ENCODE results near the gene CFAP92. TPM values are rescaled to one million over a fixed set of nuclear protein-coding genes. Genes with fewer than 3 reads are reported as not detected.

The CFAP92 gene
- total RNA-seq, 4 donors from 2014 or later = 0.40 to 2.5 (median 0.57) TPM

DNA sequence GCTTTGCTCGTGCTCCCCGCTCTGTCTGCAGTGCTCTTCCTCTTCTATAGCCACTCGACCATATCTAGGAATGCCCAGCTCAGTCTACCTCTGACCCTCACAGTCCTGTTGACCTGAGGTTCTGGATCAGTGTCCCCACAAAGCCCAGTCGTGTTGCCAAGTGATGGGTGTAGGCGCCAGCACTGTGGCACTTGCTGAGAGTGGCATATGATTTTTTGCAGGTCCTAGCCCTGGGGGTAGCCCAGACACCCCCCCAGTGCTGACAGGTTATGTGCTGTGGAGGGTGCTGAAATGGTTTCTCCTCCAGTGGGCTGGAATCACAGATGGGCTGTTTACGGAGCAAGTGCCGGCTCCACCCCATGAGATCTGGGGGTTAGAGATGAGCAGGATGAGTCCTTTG lies 82.0 kb downstream of the CFAP92 start:
- TF ChIP-seq POLR2A (IDR thresholded peaks at IDR 0.05) (no peak), CTCF (IDR thresholded peaks at IDR 0.05) (no peak)
- peaks cover 65 to 70% of the 10 kb centered on the region in 2 donors for H3K36me3 ChIP-seq
- no peaks in the 10 kb centered on the region for H3K9me3 ChIP-seq
- H3K27me3 ChIP-seq = no peaks in the 10 kb centered on the region
- H3K4me1 ChIP-seq = no peaks in the 10 kb centered on the region
- 83 to 93% methylated on average over 5 to 7 of the region's 7 CpGs for WGBS, 2 donors
- no peak overlapping the region for H3K27ac ChIP-seq
- intact Hi-C loops (cut with DNase I) = no loop called here
- DNase-seq = no peak
- H3K4me3 ChIP-seq (replicated peaks in 1 of 3) = no peak overlapping the region

DNA sequence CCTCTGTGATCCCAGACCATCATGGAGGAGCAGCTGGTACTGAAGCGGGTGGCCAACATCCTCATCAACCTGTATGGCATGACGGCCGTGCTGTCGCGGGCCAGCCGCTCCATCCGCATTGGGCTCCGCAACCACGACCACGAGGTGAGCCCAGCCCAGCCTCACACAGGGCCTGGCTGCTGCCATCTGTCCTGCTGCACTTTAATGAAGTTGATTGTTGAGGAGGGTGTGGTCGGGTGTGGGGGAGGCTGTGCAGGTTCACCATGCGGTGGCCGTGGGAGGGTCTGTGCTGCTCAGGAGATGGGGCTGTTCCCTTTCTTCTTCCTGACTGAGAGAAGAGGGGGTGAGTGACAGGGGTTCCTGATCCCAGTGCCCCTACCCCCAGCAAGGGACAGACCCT lies 83.9 kb downstream of the CFAP92 start:
- intact Hi-C loops (cut with DNase I) = no loop called here
- Histone ChIP-seq H3K9me3 (no peaks in the 10 kb centered on the region), H3K4me3 (replicated peaks in 1 of 3) (no peak overlapping the region), H3K27ac (no peak overlapping the region), H3K27me3 (no peaks in the 10 kb centered on the region), H3K4me1 (no peaks in the 10 kb centered on the region), H3K36me3 (peaks cover 77 to 79% of the 10 kb centered on the region in 2 donors)
- 91 to 99% methylated on average over 12 to 13 of the region's 13 CpGs for WGBS, 2 donors
- TF ChIP-seq POLR2A (IDR thresholded peaks at IDR 0.05) (no peak), CTCF (IDR thresholded peaks at IDR 0.05) (no peak)
- no peak for DNase-seq

DNA sequence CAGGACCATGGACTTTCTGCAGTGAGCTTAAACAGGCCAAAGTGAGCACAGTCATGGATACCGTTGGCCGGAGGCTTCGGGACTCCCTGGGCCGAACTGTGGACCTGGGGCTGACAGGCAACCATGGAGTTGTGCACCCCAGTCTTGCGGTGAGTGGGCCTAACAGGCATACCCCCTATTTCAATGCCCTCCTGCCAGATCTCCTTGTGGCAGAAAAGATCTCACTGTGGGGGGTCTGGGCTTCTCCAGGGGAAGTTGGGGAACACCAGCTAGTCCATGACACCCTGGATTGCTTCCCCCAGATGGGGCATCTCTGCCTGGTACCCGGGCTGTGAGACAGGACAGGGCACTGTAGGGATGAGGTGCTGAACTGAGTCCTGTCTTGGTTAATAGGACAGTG lies 84.9 kb downstream of the CFAP92 start:
- Histone ChIP-seq H3K4me3 (replicated peaks in 1 of 3) (no peak overlapping the region), H3K9me3 (no peaks in the 10 kb centered on the region), H3K27me3 (no peaks in the 10 kb centered on the region), H3K36me3 (peaks cover 78 to 82% of the 10 kb centered on the region in 2 donors), H3K4me1 (no peaks in the 10 kb centered on the region), H3K27ac (no peak overlapping the region)
- intact Hi-C loops (cut with DNase I) = no loop called here
- DNase-seq = no peak
- TF ChIP-seq CTCF (IDR thresholded peaks at IDR 0.05) = no peak
- TF ChIP-seq POLR2A (IDR thresholded peaks at IDR 0.05) = no peak
- 100% methylated on average over 2 of the region's 6 CpGs; no CpG with 5 or more reads in 1 of the 2 donors for WGBS, 2 donors

DNA sequence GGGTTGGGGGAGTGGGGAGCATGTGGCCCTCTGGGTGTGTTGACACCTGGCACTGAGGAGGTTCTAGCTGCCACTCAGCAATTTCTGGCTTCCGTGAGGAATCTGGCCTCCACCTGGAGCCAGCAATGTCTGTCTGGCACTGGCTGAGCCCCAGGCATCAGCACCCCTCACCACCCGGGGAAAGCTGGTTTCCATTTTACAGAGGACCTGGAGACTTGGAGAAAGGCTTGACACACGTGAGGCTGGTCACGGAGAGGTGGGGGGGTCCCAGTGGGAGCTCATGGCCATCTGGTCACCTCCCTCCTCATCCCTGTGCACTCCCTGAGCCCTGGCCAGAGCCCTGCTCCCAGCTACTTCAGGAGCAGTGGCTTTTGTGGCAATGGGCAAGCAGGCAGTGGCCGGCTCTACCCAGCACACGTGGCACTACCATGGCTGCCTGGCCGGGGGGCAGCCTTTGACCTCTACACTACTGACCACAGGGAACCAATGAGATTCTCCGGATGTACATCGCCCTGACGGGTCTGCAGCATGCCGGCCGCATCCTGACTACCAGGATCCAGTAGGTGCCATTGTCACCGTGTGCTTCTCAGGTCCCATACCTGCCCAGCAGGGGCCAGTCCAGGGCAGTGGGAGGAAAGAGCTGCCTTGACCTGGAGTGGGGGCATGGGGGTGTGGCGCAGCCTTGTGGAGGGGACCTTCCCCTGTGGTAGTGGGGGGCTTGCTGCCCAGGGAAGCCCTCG lies 86.0 kb downstream of the CFAP92 start:
- intact Hi-C loops (cut with DNase I) = no loop called here
- WGBS, 2 donors = 95 to 100% methylated on average over 2 to 9 of the region's 15 CpGs
- Histone ChIP-seq H3K27ac (no peak overlapping the region), H3K36me3 (peaks cover 78 to 85% of the 10 kb centered on the region in 2 donors), H3K4me1 (no peaks in the 10 kb centered on the region), H3K27me3 (no peaks in the 10 kb centered on the region), H3K9me3 (no peaks in the 10 kb centered on the region), H3K4me3 (replicated peaks in 1 of 3) (no peak overlapping the region)
- TF ChIP-seq POLR2A (IDR thresholded peaks at IDR 0.05) (no peak), CTCF (IDR thresholded peaks at IDR 0.05) (no peak)
- DNase-seq = no peak

- 83 to 88% methylated on average over 4 to 7 of the region's 7 CpGs for WGBS, 2 donors
- intact Hi-C loops (cut with DNase I) = no loop called here
Observed at GRCh38 chr3:128906804-128907525, 86.9 kb downstream of the CFAP92 start.

More at GRCh38 chr3:128906804-128907525, 86.9 kb downstream of the CFAP92 start:
- no peak overlapping the region for H3K4me3 ChIP-seq (replicated peaks in 1 of 3)
- H3K27ac ChIP-seq = no peak overlapping the region
- DNase-seq = no peak
- no peaks in the 10 kb centered on the region for H3K9me3 ChIP-seq
- no peak for TF ChIP-seq CTCF (IDR thresholded peaks at IDR 0.05)
- no peak for TF ChIP-seq POLR2A (IDR thresholded peaks at IDR 0.05)
- no peaks in the 10 kb centered on the region for H3K4me1 ChIP-seq
- H3K36me3 ChIP-seq = peaks cover 78 to 85% of the 10 kb centered on the region in 2 donors
- no peaks in the 10 kb centered on the region for H3K27me3 ChIP-seq

Data from thyroid gland (tissue), 4 donors.